ENCODE data around the gene MAPK12.

- TF ChIP-seq CTCF (IDR thresholded peaks at IDR 0.05) (no peak), POLR2A (IDR thresholded peaks at IDR 0.05) (no peak), POLR2AphosphoS5 (IDR thresholded peaks at IDR 0.05) (no peak), EP300 (IDR thresholded peaks at IDR 0.05) (no peak)
Observed at GRCh38 chr22:50238755-50239154, 22.7 kb downstream of the MAPK12 start.
